Epithelial cell of proximal tubule (primary cell): ENCODE measurements around the gene SH3RF3. TPM values are rescaled to one million over a fixed set of nuclear protein-coding genes. Genes with fewer than 3 reads are reported as not detected.

Experiments
- DNase-seq: peaks from one replicate; pipeline ENCODE4 v3.0.0-alpha.2; 2011; ENCODE audit warnings: low read depth
- H3K4me3 ChIP-seq: 2 replicates; pipeline ENCODE4 v1.5.1; 2011; ENCODE audit warnings: low read depth, mild to moderate bottlenecking, low read length
- CTCF ChIP-seq: conservative IDR thresholded peaks from 2 replicates; pipeline ENCODE4 v1.5.1; 2012; ENCODE audit warnings: low read depth, mild to moderate bottlenecking, low read length
- total RNA-seq: library from RNA; depleted of rRNA; stranded (reverse); fragments of >200 nt; gene quantifications from 2 replicates; pipeline ENCODE4 v1.2.3, GENCODE V29; 2015

The SH3RF3 gene
- total RNA-seq, 1 donor from 2014 or later: 1.7 TPM

GRCh38 chr2:109405873-109406272 lies 276.9 kb downstream of the SH3RF3 start:
- no peak overlapping the region for H3K4me3 ChIP-seq
- no peak for TF ChIP-seq CTCF
- no peak for DNase-seq

GRCh38 chr2:109406301-109406700 lies 277.3 kb downstream of the SH3RF3 start:
- H3K4me3 ChIP-seq: no peak overlapping the region
- no peak for DNase-seq
- no peak for TF ChIP-seq CTCF

GRCh38 chr2:109407276-109408042 lies 278.5 kb downstream of the SH3RF3 start:
- no peak for TF ChIP-seq CTCF
- no peak for DNase-seq
- no peak overlapping the region for H3K4me3 ChIP-seq

GRCh38 chr2:109408043-109408335 lies 279.0 kb downstream of the SH3RF3 start:
- no peak overlapping the region for H3K4me3 ChIP-seq
- TF ChIP-seq CTCF: no peak

GRCh38 chr2:109409321-109410038 lies 280.5 kb downstream of the SH3RF3 start:
- H3K4me3 ChIP-seq: no peak overlapping the region
- no peak for TF ChIP-seq CTCF
- DNase-seq: no peak

More at GRCh38 chr2:109408043-109408335, 279.0 kb downstream of the SH3RF3 start:
- no peak for DNase-seq

- no peak for DNase-seq
- no peak for TF ChIP-seq CTCF
- H3K4me3 ChIP-seq: no peak overlapping the region
These were observed 281.2 kb downstream of the SH3RF3 start for GRCh38 chr2:109410039-109410815.
